NCI-H1048 (cell line): ENCODE data around the gene CTTNBP2NL.

Experiments used
- DNase-seq: peaks from one replicate; lab custom pipeline; 2025; lab: John Stamatoyannopoulos, UW

Gene CTTNBP2NL

GRCh38 chr1:112507921-112508277, 111.9 kb downstream of the CTTNBP2NL start:
- DNase-seq: no peak

DNA sequence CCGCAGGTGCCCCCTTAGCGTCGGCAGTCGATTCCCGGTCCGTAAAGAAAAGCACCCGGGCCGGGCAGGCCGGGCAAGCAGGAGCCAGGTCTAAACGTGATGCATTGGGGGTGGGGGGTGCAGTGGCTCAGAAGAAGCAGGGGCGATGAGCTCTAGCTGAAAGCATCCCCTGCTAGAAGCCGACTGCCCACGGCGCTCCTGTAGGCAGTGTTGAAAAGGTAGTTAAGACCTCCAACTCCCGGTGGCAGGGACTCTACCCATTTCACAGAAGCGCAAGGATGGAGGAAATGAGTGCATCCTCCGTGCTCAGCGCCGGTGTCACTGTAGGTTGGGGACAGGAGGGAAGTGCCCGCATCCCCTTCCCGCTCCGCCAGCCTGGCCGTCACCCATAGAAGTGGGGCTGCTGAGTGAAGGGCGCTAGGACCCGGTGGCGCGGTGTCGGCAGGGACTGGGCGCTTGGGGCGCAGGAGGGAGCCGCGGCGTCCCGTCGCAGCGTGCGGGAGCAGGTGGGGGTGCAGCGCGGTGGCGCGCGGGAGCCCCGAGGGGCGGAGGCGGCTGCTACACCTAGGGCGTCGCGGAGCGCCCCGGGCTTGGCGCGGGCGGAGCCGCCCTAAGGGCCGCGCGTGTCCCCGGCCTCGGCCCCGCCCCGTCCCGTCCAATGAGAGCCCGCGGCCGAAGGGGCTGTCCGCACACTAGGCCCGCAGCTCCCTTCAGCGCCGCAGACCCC, 112.4 kb downstream of the CTTNBP2NL start, which contains the start of gene WNT2B:
Gene WNT2B, plus strand, starts transcription at position 688 of the 727 bp plus-strand sequence. CDS start 298 bp downstream, outside the sequence.
- DNase-seq: no peak

DNA sequence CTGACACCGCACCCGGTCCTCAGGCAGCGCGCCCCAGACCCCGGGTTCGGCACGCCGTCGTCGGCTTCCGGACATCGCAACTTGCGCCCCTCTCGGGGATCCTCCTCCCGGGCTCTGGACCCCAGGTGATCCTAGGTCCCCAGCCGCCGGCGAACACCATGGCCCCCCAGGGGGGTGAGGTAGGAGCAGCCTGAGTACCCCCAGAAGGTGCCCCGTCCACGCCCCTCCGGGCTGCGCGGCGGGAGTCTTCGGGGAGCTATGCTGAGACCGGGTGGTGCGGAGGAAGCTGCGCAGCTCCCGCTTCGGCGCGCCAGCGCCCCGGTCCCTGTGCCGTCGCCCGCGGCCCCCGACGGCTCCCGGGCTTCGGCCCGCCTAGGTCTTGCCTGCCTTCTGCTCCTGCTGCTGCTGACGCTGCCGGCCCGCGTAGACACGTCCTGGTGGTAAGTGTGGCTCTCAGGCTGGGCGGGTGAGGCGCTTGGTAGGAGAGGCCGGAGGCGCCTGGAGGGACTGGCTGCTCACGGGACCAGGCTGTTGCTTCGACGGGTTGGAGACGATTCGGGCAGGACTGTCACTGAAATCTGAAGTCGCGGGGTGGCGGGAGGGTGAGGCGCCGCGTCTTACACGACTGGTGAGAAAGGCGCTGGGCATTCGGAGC, 113.1 kb downstream of the CTTNBP2NL start:
- DNase-seq: no peak

DNA sequence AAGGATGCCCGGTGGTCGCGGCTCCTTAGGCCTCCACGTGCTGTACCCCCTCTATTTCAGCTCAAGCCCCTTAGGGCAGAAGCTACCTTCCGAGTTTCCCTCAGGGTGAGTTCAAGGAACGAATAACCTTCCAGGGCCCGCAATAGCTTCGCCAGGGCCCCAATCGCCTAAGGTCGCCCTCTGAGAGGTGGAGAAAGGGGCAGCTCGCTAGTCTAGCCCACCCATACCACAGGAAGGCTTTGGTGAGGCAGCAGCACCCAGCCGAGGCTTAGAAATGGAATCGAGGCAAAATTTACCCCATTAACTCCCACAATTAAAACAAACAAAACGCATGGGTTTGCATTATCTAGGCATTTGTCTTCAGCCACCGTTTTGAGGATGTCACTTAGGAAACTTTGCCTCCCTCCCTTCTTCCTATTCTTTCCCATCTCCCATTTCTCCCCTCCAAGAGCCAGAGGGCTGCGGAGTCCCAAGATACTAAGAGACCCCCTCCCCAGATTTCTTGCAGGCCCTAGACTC, 113.7 kb downstream of the CTTNBP2NL start:
- DNase-seq: no peak

- DNase-seq: no peak
These were observed 114.3 kb downstream of the CTTNBP2NL start for GRCh38 chr1:112510340-112510739.
